ENCODE data around the gene TBC1D24. TPM values are rescaled to one million over a fixed set of nuclear protein-coding genes. Genes with fewer than 3 reads are reported as not detected.
"Not testable (repeated sequence)": the region's sequence is repeated elsewhere in the genome, so short reads cannot be mapped to it uniquely, and the experiment has no call there.

The TBC1D24 gene
- total RNA-seq, 1 donor from 2014 or later, result 11.8 TPM

GRCh38 chr16:2475413-2476344 is 752 bp downstream of the TBC1D24 start:
- DNase-seq (no peak), ATAC-seq (ENCODE audit: poor library complexity) (no peak)
- intact Hi-C loops (cut with DNase I), result no loop called here

GRCh38 chr16:2476345-2476720 is 1.4 kb downstream of the TBC1D24 start:
- no peak for DNase-seq
- no peak for ATAC-seq (ENCODE audit: poor library complexity)
- intact Hi-C loops (cut with DNase I), result no loop called here

- ATAC-seq (ENCODE audit: poor library complexity) (no peak), DNase-seq (no peak)
- intact Hi-C loops (cut with DNase I), result no loop called here
Measured at GRCh38 chr16:2476741-2477140, 1.8 kb downstream of the TBC1D24 start.

GRCh38 chr16:2477327-2477726 is 2.4 kb downstream of the TBC1D24 start:
- ATAC-seq (ENCODE audit: poor library complexity) (no peak), DNase-seq (no peak)
- intact Hi-C loops (cut with DNase I), result no loop called here

GRCh38 chr16:2478279-2478678 is 3.4 kb downstream of the TBC1D24 start:
- intact Hi-C loops (cut with DNase I), result no loop called here
- ATAC-seq (ENCODE audit: poor library complexity), result no peak
- DNase-seq, result no peak

- intact Hi-C loops (cut with DNase I); ATAC-seq (ENCODE audit: poor library complexity); DNase-seq: not testable (repeated sequence)
Measured at GRCh38 chr16:2479996-2480395, 5.1 kb downstream of the TBC1D24 start.

GRCh38 chr16:2480948-2481347 is 6.0 kb downstream of the TBC1D24 start:
- intact Hi-C loops (cut with DNase I), result no loop called here
- ATAC-seq (ENCODE audit: poor library complexity), result no peak
- no peak for DNase-seq

- intact Hi-C loops (cut with DNase I), result no loop called here
Measured at GRCh38 chr16:2481676-2482075, 6.7 kb downstream of the TBC1D24 start.

GRCh38 chr16:2482249-2482648 is 7.3 kb downstream of the TBC1D24 start:
- ATAC-seq (ENCODE audit: poor library complexity), result no peak
- intact Hi-C loops (cut with DNase I), result no loop called here
- no peak for DNase-seq

More at GRCh38 chr16:2481676-2482075, 6.7 kb downstream of the TBC1D24 start:
- DNase-seq, result no peak
- no peak for ATAC-seq (ENCODE audit: poor library complexity)

GRCh38 chr16:2482708-2483534 is 8.0 kb downstream of the TBC1D24 start:
- DNase-seq (peak; percentile 66), ATAC-seq (ENCODE audit: poor library complexity) (peak; percentile 72)
- intact Hi-C loops (cut with DNase I), result no loop called here

- intact Hi-C loops (cut with DNase I), result no loop called here
- DNase-seq (no peak), ATAC-seq (ENCODE audit: poor library complexity) (no peak)
Measured at GRCh38 chr16:2483939-2484897, 9.3 kb downstream of the TBC1D24 start.

GRCh38 chr16:2484898-2485508 is 10.1 kb downstream of the TBC1D24 start:
- no peak for ATAC-seq (ENCODE audit: poor library complexity)
- no peak for DNase-seq
- intact Hi-C loops (cut with DNase I), result no loop called here

GRCh38 chr16:2485811-2486507 is 11.0 kb downstream of the TBC1D24 start:
- DNase-seq (peak; percentile 38), ATAC-seq (ENCODE audit: poor library complexity) (no peak)
- intact Hi-C loops (cut with DNase I), result no loop called here

GRCh38 chr16:2486645-2487516 is 12.0 kb downstream of the TBC1D24 start:
- ATAC-seq (ENCODE audit: poor library complexity) (peak; percentile 81), DNase-seq (peak; percentile 76)
- intact Hi-C loops (cut with DNase I), result no loop called here

- ATAC-seq (ENCODE audit: poor library complexity) (no peak), DNase-seq (no peak)
- intact Hi-C loops (cut with DNase I), result no loop called here
Measured at GRCh38 chr16:2487517-2487842, 12.6 kb downstream of the TBC1D24 start.

- DNase-seq (peak; percentile 40), ATAC-seq (ENCODE audit: poor library complexity) (no peak)
- intact Hi-C loops (cut with DNase I), result no loop called here
Measured at GRCh38 chr16:2487903-2488531, 13.1 kb downstream of the TBC1D24 start.

All from Right ventricle myocardium superior (tissue), 1 donor.